Activated CD8-positive, alpha-beta T cell treated with anti-CD3 and anti-CD28 coated beads, Interleukin-2, amount 10 ng/mL, durations not matched to agents 7 days and 5 days (primary cell): ENCODE measurements around the gene GRPEL2. TPM values are rescaled to one million over a fixed set of nuclear protein-coding genes. Genes with fewer than 3 reads are reported as not detected.

Experiments
- ATAC-seq: fragments of 150-1000 bp; cut with Tn5 transposase; one replicate; pipeline ENCODE4 v1.10.0; 2021; ENCODE audit warnings: moderate library complexity
- CTCF ChIA-PET: fragments of 350-600 bp; sonication (Branson Sonifier 250); formaldehyde crosslinking; loops from one replicate; lab custom pipeline; 2021; ENCODE audit warnings: antibody characterized with exemption; lab: Charles Lee
- POLR2A ChIA-PET: fragments of 350-600 bp; sonication (Branson Sonifier 250); formaldehyde crosslinking; loops from one replicate; lab custom pipeline; 2021; ENCODE audit warnings: antibody characterized with exemption; lab: Charles Lee
- DNase-seq: peaks from one replicate; pipeline ENCODE4 v3.0.0-alpha.2; 2020
- H3K27ac Mint-ChIP-seq: one replicate; pipeline ENCODE4 v1.8.0; 2021; ENCODE audit warnings: mild to moderate bottlenecking, mixed read lengths
- H3K27me3 Mint-ChIP-seq: one replicate; pipeline ENCODE4 v1.8.0; 2021; ENCODE audit warnings: low read depth, mixed read lengths
- H3K36me3 Mint-ChIP-seq: one replicate; pipeline ENCODE4 v1.8.0; 2021; ENCODE audit warnings: low read depth, mixed read lengths
- H3K4me1 Mint-ChIP-seq: one replicate; pipeline ENCODE4 v1.8.0; 2021; ENCODE audit warnings: low read depth, mixed read lengths
- H3K4me3 Mint-ChIP-seq: one replicate; pipeline ENCODE4 v1.8.0; 2021; ENCODE audit warnings: mild to moderate bottlenecking, mixed read lengths
- H3K9me3 Mint-ChIP-seq: one replicate; pipeline ENCODE4 v1.8.0; 2022; ENCODE audit warnings: mixed read lengths; ENCODE audit not compliant: insufficient read depth
- total RNA-seq, 2 experiments: library from RNA; stranded (reverse); gene quantifications; one replicate each; pipeline ENCODE4 v1.2.3, GENCODE V29; 2021

Gene GRPEL2
- total RNA-seq, 2 experiments from 2014 or later: 29.9 to 30.0 TPM

DNA sequence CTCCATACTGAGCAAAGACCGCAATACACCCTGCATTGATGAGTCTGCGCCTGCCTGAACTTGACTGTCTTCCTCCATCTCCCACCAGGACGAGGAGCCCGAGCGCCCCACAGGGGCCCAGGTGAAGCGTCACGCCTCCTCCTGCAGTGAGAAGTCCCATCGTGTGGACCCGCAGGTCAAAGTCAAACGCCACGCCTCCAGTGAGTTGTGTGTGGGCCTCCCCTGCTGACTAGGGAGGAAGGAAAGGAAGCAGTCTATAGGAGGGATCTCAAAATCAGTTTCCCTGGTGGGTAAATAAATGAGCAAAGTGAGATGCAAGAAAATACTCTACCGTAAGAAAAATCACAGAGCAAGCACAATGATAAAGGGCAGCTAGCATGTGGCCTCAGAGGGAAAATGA, 22.8 kb upstream of the GRPEL2 start:
- ChIA-PET CTCF (interaction anchor here (1.6 to 7.5 kb wide), 2 partner anchors 45 to 49 kb away, joined by 6 to 77 read pairs; no protein-coding TSS in a partner anchor), POLR2A (no interaction called here)
- Mint-ChIP-seq H3K9me3 (peaks cover 4% of the 10 kb centered on the region), H3K36me3 (no peaks in the 10 kb centered on the region), H3K27me3 (no peaks in the 10 kb centered on the region), H3K4me3 (no peak overlapping the region), H3K27ac (no peak overlapping the region), H3K4me1 (no peaks in the 10 kb centered on the region)
- DNase-seq (no peak), ATAC-seq (no peak)

DNA sequence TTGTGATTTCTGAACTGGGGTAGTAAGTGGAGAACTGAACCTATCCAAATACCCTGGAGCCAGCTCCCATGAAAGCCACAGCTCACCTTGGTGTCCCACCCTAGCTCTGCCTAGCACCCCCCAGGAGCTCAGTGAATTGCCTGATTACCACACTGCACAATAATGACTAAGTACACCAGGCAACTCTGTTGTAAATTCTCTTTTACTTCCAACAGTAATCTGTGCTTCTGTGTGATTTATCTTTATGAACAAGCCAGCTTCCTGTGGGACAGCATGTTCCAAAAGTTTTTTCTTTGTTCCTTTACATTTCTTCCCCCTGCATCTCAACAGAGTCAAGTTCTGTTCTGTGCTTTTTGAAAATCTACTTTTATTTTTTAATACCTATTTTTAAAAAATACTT, 22.1 kb upstream of the GRPEL2 start:
- H3K36me3 Mint-ChIP-seq: no peaks in the 10 kb centered on the region
- ATAC-seq (no peak), DNase-seq (no peak)
- peaks cover 4% of the 10 kb centered on the region for H3K9me3 Mint-ChIP-seq
- POLR2A ChIA-PET: no interaction called here
- CTCF ChIA-PET: interaction anchor here (1.6 to 7.5 kb wide), 3 partner anchors 44 to 111 kb away, joined by 6 to 77 read pairs (median 8); no protein-coding TSS in a partner anchor
- no peaks in the 10 kb centered on the region for H3K27me3 Mint-ChIP-seq
- H3K27ac Mint-ChIP-seq: no peak overlapping the region
- H3K4me3 Mint-ChIP-seq: no peak overlapping the region
- no peaks in the 10 kb centered on the region for H3K4me1 Mint-ChIP-seq

DNA sequence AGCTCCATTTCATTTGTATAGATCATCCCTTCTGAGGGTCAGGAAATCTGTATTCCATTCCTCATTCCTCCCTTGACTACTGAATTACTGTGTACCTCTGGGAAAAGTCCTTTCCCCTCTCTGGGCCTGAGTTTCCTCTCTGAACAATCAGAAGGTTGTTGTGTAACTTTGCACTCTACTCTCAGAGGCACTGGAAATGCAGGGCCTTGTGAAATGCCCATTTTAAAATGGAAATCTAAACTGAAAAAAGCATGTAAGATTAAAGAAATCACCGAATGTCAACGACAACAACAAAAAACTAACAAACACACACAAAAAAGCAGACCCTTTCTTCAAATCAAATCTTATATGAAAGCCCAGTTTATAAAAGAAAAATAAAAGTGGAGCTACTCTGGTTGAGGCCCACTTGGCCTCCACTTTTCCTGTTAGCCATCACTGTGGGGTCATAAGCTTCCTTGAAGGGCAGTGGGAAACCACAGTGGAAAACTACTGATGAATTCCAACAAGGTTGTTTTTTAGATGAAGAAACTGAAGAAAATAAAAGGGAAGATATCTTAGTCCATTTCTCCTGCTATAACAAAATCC, 21.6 kb upstream of the GRPEL2 start:
- Mint-ChIP-seq H3K4me3 (no peak overlapping the region), H3K27ac (no peak overlapping the region), H3K4me1 (no peaks in the 10 kb centered on the region), H3K36me3 (no peaks in the 10 kb centered on the region), H3K27me3 (no peaks in the 10 kb centered on the region), H3K9me3 (peaks cover 4% of the 10 kb centered on the region)
- ATAC-seq: no peak
- POLR2A ChIA-PET: no interaction called here
- CTCF ChIA-PET: interaction anchor here (0.6 to 7.5 kb wide), 5 partner anchors 17 to 111 kb away, joined by 4 to 77 read pairs (median 8); no protein-coding TSS in a partner anchor
- no peak for DNase-seq

DNA sequence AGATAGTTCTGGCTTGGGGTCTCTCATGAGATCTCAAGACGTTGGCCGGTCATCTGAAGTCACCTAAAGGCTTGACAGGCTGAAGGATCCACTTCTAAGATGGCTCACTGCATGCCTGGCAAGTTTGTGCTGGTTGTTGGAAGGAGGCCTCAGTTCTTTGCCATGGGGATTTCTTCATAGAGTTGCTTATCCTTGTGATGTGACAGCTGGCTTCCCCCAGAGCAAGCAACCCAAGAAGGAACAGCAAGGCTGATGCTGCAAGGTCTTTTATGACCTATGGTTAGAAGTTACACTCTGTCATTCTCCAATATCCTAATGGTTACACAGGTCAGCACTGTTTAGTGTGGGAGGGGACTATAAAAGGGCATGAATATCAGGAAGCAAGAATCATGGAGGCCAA, 20.7 kb upstream of the GRPEL2 start:
- no peak for ATAC-seq
- H3K27me3 Mint-ChIP-seq: no peaks in the 10 kb centered on the region
- H3K4me1 Mint-ChIP-seq: no peaks in the 10 kb centered on the region
- peaks cover 4% of the 10 kb centered on the region for H3K9me3 Mint-ChIP-seq
- no peak for DNase-seq
- POLR2A ChIA-PET: interaction anchor here (1.2 kb wide), 1 partner anchor 20 kb away, joined by 3 read pairs; no protein-coding TSS in a partner anchor
- no peak overlapping the region for H3K27ac Mint-ChIP-seq
- no peaks in the 10 kb centered on the region for H3K36me3 Mint-ChIP-seq
- no peak overlapping the region for H3K4me3 Mint-ChIP-seq
- CTCF ChIA-PET: interaction anchor here (0.6 to 2.9 kb wide), 5 partner anchors 16 to 110 kb away, joined by 3 to 10 read pairs (median 8); no protein-coding TSS in a partner anchor

DNA sequence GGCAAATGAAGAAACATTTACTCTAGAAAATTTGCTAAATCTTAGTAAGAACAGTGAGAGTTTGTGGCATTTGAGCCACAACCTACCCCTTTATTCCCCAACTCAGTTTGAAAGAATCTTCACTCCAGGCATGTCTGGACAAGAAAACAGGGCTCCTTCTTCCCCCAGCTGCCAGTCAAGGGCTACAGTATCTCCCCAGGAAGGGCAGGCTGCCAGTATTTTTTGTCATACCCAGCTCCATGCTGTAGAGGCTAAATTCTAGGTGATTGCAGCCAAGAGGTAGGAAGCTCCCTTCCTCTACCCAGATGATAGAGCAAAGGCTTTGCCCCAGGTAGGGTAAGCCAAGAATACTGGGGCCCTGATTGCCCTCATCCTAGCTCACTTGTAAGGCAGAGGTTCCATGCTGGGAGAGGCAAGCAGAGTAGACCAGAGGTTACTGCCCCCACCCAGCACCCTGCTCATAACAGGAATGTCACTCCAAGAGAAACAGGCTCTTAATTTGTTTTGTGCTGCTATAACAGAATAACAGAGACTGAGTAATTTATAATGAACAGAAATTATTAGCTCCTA, 20.0 kb upstream of the GRPEL2 start:
- no peaks in the 10 kb centered on the region for H3K27me3 Mint-ChIP-seq
- ATAC-seq (no peak), DNase-seq (no peak)
- no peak overlapping the region for H3K4me3 Mint-ChIP-seq
- H3K4me1 Mint-ChIP-seq: no peaks in the 10 kb centered on the region
- no peaks in the 10 kb centered on the region for H3K36me3 Mint-ChIP-seq
- CTCF ChIA-PET: interaction anchor here (1.1 to 2.9 kb wide), 5 partner anchors 16 to 109 kb away, joined by 3 to 10 read pairs (median 8); no protein-coding TSS in a partner anchor
- peaks cover 4% of the 10 kb centered on the region for H3K9me3 Mint-ChIP-seq
- POLR2A ChIA-PET: interaction anchor here (1.1 to 1.2 kb wide), 2 partner anchors 11 to 20 kb away, joined by 3 read pairs; no protein-coding TSS in a partner anchor
- no peak overlapping the region for H3K27ac Mint-ChIP-seq

DNA sequence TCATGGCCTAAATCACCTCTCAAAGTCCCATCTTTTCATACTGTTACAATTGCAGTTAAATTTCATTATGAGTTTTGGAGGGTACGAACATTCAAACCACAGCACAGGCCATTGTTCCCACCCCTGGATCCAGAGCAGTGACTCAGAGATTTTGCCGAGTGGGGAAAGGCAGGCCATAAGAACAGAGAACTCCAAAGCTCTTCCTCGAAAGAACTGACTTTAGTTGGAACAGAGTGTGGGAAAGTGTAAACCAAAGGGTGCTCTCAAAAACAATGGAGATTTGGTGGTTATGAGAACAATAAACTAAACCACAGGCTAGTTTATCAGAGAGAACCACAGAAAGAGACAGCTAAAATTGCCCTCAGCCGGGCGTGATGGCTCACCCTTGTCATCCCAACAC, 19.4 kb upstream of the GRPEL2 start:
- ChIA-PET POLR2A (interaction anchor here (1.1 to 1.2 kb wide), 2 partner anchors 10 to 19 kb away, joined by 3 read pairs; no protein-coding TSS in a partner anchor), CTCF (interaction anchor here (1.1 to 2.9 kb wide), 5 partner anchors 15 to 109 kb away, joined by 3 to 10 read pairs (median 8); no protein-coding TSS in a partner anchor)
- no peaks in the 10 kb centered on the region for H3K36me3 Mint-ChIP-seq
- H3K27ac Mint-ChIP-seq: no peak overlapping the region
- peaks cover 4% of the 10 kb centered on the region for H3K9me3 Mint-ChIP-seq
- no peaks in the 10 kb centered on the region for H3K4me1 Mint-ChIP-seq
- DNase-seq: no peak
- no peaks in the 10 kb centered on the region for H3K27me3 Mint-ChIP-seq
- no peak for ATAC-seq
- no peak overlapping the region for H3K4me3 Mint-ChIP-seq

DNA sequence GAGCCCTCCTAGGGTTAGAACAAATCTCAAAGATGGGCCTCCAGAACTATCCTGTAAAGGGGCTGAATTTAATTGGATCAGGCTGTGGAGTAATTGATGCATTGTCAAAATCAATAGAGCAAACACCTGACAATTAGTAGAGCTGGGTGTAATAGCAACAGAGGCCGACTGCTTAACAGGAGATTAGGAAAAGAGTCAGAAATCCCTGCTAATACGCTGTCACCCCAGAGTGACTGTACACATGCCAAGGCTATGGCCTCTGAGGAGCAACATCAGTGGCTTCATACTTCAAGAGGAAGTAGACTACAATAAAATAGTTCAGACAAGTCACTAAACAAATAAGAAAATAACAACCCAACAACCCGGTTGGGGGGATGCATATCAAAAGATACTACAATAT, 18.7 kb upstream of the GRPEL2 start:
- Mint-ChIP-seq H3K9me3 (peaks cover 4% of the 10 kb centered on the region), H3K4me1 (no peaks in the 10 kb centered on the region), H3K27me3 (no peaks in the 10 kb centered on the region), H3K36me3 (no peaks in the 10 kb centered on the region), H3K27ac (no peak overlapping the region), H3K4me3 (no peak overlapping the region)
- POLR2A ChIA-PET: interaction anchor here (1.1 kb wide), 1 partner anchor 9 kb away, joined by 3 read pairs; no protein-coding TSS in a partner anchor
- DNase-seq: no peak
- CTCF ChIA-PET: interaction anchor here (0.6 to 2.8 kb wide), 7 partner anchors 10 to 45 kb away, joined by 3 to 10 read pairs (median 3); partner anchors contain the start of gene GRPEL2
- no peak for ATAC-seq

DNA sequence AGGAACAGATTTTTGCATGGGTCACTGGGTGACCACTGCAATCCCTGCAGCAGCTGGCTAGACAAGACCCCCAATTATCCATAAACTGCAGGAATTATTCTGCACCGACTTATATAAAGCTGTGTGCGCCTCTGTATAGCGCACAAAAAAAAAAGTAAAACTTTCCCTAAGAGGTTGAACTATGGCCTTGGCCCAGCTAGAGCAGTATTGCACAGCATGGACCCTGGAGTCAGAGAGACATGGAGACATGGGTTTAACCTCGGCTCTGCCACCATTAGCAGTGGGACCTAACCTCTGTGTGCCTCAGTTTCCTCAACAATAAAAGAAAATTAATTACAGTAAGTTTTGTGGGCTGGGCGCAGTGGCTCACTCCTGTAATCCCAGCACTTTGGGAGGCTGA, 17.1 kb upstream of the GRPEL2 start:
- CTCF ChIA-PET: interaction anchor here (1.3 to 1.8 kb wide), 2 partner anchors 12 to 43 kb away, joined by 4 to 10 read pairs; no protein-coding TSS in a partner anchor
- Mint-ChIP-seq H3K27me3 (no peaks in the 10 kb centered on the region), H3K36me3 (no peaks in the 10 kb centered on the region), H3K4me3 (no peak overlapping the region), H3K4me1 (no peaks in the 10 kb centered on the region), H3K27ac (no peak overlapping the region), H3K9me3 (peaks cover 4% of the 10 kb centered on the region)
- POLR2A ChIA-PET: no interaction called here
- DNase-seq (no peak), ATAC-seq (no peak)

DNA sequence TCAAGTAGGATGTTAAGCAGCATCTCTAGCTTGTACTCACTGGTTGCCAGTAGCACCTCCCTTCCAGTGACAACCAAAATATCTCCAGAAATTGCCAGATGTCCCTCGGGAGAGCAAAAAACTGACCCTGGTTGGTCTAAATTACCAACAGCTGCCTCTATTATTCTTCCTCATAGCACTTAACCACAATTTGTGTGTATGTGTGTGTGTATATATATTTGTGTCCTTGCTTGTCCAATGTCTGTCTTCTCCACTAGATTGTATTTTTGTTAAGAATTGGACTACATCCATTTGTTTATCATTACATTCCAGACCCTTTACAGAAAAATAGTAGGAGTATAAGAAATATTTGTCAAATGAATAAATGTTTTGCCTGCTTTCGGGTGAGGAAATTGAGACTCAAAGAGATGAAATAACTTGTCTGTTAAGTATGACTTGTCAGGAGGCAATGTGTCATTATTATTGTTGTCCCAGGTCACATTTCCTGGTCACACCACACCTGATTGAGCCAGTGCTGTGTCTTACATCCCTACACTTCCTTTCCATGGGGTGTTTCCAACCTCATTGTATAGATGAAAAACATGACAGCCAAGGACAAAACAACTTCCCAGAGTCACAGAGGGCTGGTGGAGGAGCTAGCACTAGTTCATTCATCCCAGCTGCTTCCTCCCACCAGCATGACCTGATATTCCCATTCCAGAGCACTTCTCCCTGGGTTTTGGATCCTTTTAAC, 11.4 kb upstream of the GRPEL2 start:
- H3K27me3 Mint-ChIP-seq: peaks cover 4% of the 10 kb centered on the region
- no peak overlapping the region for H3K27ac Mint-ChIP-seq
- POLR2A ChIA-PET: no interaction called here
- H3K36me3 Mint-ChIP-seq: no peaks in the 10 kb centered on the region
- H3K9me3 Mint-ChIP-seq: no peaks in the 10 kb centered on the region
- H3K4me1 Mint-ChIP-seq: no peaks in the 10 kb centered on the region
- CTCF ChIA-PET: interaction anchor here (0.9 to 4.7 kb wide), 5 partner anchors 11 to 231 kb away, joined by 3 to 20 read pairs (median 4); partner anchors contain the start of gene GRPEL2
- ATAC-seq (no peak), DNase-seq (no peak)
- H3K4me3 Mint-ChIP-seq: no peak overlapping the region

DNA sequence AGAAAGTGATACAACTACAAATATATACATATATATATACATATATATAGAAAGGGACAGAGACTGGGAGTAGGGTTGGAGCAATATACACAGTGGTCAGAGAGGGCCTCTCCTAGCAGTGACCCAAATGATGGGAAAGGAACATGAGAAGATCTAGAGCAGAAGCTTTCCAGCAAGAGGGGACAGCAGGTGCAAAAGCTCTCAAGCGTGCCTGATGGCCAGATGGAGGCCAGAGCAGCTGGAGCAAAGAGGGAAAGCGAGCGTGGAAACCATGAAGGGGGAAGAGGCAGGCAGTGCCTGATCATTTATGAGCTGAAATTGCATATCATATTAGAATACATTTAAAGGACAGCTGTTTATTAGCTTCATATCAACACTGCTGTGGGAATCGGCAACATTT, 7.6 kb upstream of the GRPEL2 start:
- POLR2A ChIA-PET: no interaction called here

DNA sequence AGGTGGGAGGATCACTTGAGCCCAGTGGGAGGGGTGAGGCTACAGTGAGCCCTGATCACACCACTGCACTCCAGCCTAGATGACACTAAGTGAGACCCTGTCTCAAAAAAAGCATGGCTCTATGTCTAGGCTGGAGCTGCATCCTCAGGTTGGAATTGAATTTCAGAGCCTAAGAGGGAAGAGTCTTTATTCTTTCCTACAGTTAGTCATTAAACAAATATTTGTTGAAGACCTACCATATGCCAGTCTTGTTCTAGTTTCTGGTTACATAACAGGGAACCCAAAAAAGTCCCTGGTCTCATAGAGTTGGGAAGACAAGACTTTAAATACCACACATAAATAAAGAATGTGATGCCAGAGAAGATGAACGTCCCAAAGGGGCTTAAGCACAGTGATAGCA, 6.9 kb upstream of the GRPEL2 start:
- Mint-ChIP-seq H3K4me1 (peaks cover under 1% of the 10 kb centered on the region), H3K36me3 (no peaks in the 10 kb centered on the region), H3K9me3 (no peaks in the 10 kb centered on the region), H3K27me3 (peaks cover 8% of the 10 kb centered on the region), H3K27ac (no peak overlapping the region), H3K4me3 (no peak overlapping the region)
- CTCF ChIA-PET: no interaction called here
- POLR2A ChIA-PET: no interaction called here
- ATAC-seq (no peak), DNase-seq (no peak)

More for the DNA sequence above, 7.6 kb upstream of the GRPEL2 start:
- CTCF ChIA-PET: no interaction called here
- no peak for DNase-seq
- Mint-ChIP-seq H3K36me3 (no peaks in the 10 kb centered on the region), H3K4me1 (no peaks in the 10 kb centered on the region), H3K9me3 (no peaks in the 10 kb centered on the region), H3K27ac (no peak overlapping the region), H3K27me3 (peaks cover 8% of the 10 kb centered on the region), H3K4me3 (no peak overlapping the region)
- no peak for ATAC-seq
